Uterus (tissue), 2 donors: ENCODE data around the gene CASTOR1.

Experiments used
- POLR2A ChIP-seq, 2 donors: fragments of 450-650 bp; IDR thresholded peaks; one replicate each; pipeline ENCODE4 v1.6.1; 2016; ENCODE audit warnings: antibody characterized with exemption in 2 of 2, mild to moderate bottlenecking in 1 of 2, moderate library complexity in 1 of 2
- TF ChIP-seq, protein P1 (sequence below), 4 experiments: fragments of 200-600 bp in 2 of 4; fragments of 450-650 bp in 2 of 4; sonication (generic) in 2 of 4; IDR thresholded peaks; one replicate each; pipeline ENCODE4 v1.5.1; 2016 to 2019; ENCODE audit warnings: antibody characterized with exemption in 4 of 4, mild to moderate bottlenecking in 2 of 4, moderate library complexity in 1 of 4

DNA sequence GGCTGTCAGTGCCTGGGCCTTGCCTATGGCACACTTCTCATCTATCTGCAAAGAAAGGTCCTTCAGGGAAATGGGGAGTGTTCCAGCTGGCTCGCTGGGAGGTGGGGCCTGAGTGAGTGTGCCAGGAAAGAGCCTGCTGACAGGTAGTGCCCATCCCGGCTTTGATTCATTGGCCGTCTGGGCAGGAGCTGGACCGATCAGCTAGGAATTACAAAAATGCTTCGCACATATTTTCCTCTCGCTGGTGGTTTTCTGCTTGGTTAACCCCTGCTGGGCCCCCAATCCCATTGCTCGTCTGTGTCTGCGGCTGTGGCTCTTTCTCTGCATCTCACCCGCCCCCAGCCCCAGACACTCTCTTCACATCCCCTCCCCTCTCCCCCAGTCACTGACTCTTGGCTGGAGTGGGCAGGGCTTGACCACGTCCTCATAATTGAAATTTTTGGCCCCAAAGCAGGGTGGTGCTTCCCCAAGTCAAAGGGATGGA is 53.6 kb downstream of the CASTOR1 start:
- TF ChIP-seq, protein P1, sequence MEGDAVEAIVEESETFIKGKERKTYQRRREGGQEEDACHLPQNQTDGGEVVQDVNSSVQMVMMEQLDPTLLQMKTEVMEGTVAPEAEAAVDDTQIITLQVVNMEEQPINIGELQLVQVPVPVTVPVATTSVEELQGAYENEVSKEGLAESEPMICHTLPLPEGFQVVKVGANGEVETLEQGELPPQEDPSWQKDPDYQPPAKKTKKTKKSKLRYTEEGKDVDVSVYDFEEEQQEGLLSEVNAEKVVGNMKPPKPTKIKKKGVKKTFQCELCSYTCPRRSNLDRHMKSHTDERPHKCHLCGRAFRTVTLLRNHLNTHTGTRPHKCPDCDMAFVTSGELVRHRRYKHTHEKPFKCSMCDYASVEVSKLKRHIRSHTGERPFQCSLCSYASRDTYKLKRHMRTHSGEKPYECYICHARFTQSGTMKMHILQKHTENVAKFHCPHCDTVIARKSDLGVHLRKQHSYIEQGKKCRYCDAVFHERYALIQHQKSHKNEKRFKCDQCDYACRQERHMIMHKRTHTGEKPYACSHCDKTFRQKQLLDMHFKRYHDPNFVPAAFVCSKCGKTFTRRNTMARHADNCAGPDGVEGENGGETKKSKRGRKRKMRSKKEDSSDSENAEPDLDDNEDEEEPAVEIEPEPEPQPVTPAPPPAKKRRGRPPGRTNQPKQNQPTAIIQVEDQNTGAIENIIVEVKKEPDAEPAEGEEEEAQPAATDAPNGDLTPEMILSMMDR (IDR thresholded peaks at IDR 0.05): no peak
- TF ChIP-seq POLR2A (IDR thresholded peaks at IDR 0.05): no peak
